ENCODE measurements around the gene DRAM1. TPM values are rescaled to one million over a fixed set of nuclear protein-coding genes. Genes with fewer than 3 reads are reported as not detected.

The DRAM1 gene
- total RNA-seq, 3 donors from 2014 or later (not counting 1 experiment from before 2014, with no cell fraction given): 9.8 to 10.5 (median 10.0) TPM

DNA sequence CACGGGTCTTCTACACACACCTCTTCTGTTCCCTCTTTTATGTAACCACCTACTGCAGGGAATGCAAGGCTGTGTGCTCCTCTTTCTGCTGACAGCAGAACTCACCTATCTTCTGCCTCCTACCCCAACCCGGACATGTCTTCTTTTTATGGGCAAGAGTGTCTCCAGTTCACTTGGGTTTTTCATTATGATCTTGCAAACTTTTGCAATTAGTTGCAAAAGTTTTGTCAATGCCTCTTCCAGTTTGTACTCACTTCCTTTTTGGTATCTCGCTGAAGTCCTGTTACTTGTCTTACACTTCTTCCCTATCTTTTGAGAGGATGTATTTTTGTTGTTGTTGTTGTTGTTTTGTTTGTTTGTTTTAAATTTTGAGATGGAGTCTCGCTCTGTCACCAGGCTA is 50.6 kb downstream of the DRAM1 start:
- H3K27ac Mint-ChIP-seq: no peak overlapping the region

DNA sequence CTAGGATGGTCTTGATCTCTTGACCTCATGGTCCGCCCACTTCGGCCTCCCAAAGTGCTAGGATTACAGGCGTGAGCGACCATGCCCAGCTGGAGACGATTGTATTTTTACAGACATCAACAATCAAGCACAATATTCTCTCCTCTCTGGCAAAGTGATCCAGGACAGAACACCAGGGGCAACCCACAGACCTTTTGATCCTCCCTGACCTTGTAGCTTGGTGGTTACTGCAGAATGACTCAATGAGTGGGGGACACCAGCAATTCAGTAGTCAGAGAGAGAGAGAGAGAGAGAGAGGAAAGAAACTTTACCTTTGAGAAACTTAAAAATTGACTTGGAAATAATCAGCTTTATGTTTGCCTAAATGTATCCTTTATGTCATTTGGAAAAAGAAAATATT is 51.2 kb downstream of the DRAM1 start:
- Mint-ChIP-seq H3K27me3 (ENCODE audit: low read depth in 2 of 2) (peaks cover 0 to 5% of the 10 kb centered on the region in 2 donors), H3K4me3 (no peak overlapping the region), H3K36me3 (no peaks in the 10 kb centered on the region), H3K27ac (no peak overlapping the region), H3K4me1 (no peaks in the 10 kb centered on the region), H3K9me3 (no peaks in the 10 kb centered on the region)
- intact Hi-C loops (cut with micrococcal nuclease): no loop called here
- Histone ChIP-seq H3K9me3 (ENCODE audit: control insufficient read depth, insufficient read depth, low read length) (peaks cover 2% of the 10 kb centered on the region), H3K27ac (ENCODE audit: low read length) (no peak overlapping the region), H3K36me3 (ENCODE audit: control insufficient read depth, insufficient read depth, low read length) (no peaks in the 10 kb centered on the region), H3K4me3 (ENCODE audit: low read length) (no peak overlapping the region), H3K27me3 (ENCODE audit: control insufficient read depth, insufficient read depth, low read length) (no peaks in the 10 kb centered on the region), H3K4me1 (ENCODE audit: control insufficient read depth, insufficient read depth, low read length) (no peaks in the 10 kb centered on the region)
- DNase-seq (no peak), ATAC-seq (no peak)
- TF ChIP-seq CTCF (IDR thresholded peaks at IDR 0.05): no peak
- WGBS (ENCODE audit: insufficient coverage): 89% methylated on average over 5 of the region's 5 CpGs

More for the DNA sequence above, 50.6 kb downstream of the DRAM1 start:
- Mint-ChIP-seq H3K4me1 (no peaks in the 10 kb centered on the region), H3K36me3 (no peaks in the 10 kb centered on the region), H3K9me3 (no peaks in the 10 kb centered on the region), H3K4me3 (no peak overlapping the region), H3K27me3 (ENCODE audit: low read depth in 2 of 2) (peaks cover 0 to 5% of the 10 kb centered on the region in 2 donors)
- no peak for ATAC-seq
- intact Hi-C loops (cut with micrococcal nuclease): no loop called here
- Histone ChIP-seq H3K4me1 (ENCODE audit: control insufficient read depth, insufficient read depth, low read length) (no peaks in the 10 kb centered on the region), H3K27ac (ENCODE audit: low read length) (no peak overlapping the region), H3K4me3 (ENCODE audit: low read length) (no peak overlapping the region), H3K9me3 (ENCODE audit: control insufficient read depth, insufficient read depth, low read length) (peaks cover 2% of the 10 kb centered on the region), H3K27me3 (ENCODE audit: control insufficient read depth, insufficient read depth, low read length) (no peaks in the 10 kb centered on the region), H3K36me3 (ENCODE audit: control insufficient read depth, insufficient read depth, low read length) (no peaks in the 10 kb centered on the region)
- no peak for TF ChIP-seq CTCF (IDR thresholded peaks at IDR 0.05)
- DNase-seq: no peak
- 80% methylated on average over 3 of the region's 4 CpGs for WGBS (ENCODE audit: insufficient coverage)

GRCh38 chr12:101929365-101930041 is 52.1 kb downstream of the DRAM1 start:
- H3K9me3 ChIP-seq (ENCODE audit: control insufficient read depth, insufficient read depth, low read length): peaks cover 2% of the 10 kb centered on the region
- DNase-seq: no peak
- no peaks in the 10 kb centered on the region for H3K4me1 ChIP-seq (ENCODE audit: control insufficient read depth, insufficient read depth, low read length)
- no peaks in the 10 kb centered on the region for H3K36me3 ChIP-seq (ENCODE audit: control insufficient read depth, insufficient read depth, low read length)
- no peaks in the 10 kb centered on the region for H3K27me3 ChIP-seq (ENCODE audit: control insufficient read depth, insufficient read depth, low read length)
- intact Hi-C loops (cut with micrococcal nuclease): loop anchor here (10.0 kb wide), 1 partner anchor 845 kb away; no protein-coding TSS in a partner anchor
- no peak overlapping the region for H3K27ac ChIP-seq (ENCODE audit: low read length)
- no peak for TF ChIP-seq CTCF (IDR thresholded peaks at IDR 0.05)
- H3K27ac Mint-ChIP-seq: no peak overlapping the region
- WGBS (ENCODE audit: insufficient coverage): 77% methylated on average over 6 of the region's 11 CpGs
- ATAC-seq: no peak
- no peak overlapping the region for H3K4me3 Mint-ChIP-seq
- no peak overlapping the region for H3K4me3 ChIP-seq (ENCODE audit: low read length)
- H3K4me1 Mint-ChIP-seq: no peaks in the 10 kb centered on the region
- H3K27me3 Mint-ChIP-seq (ENCODE audit: low read depth in 2 of 2): peaks cover 0 to 5% of the 10 kb centered on the region in 2 donors
- H3K36me3 Mint-ChIP-seq: no peaks in the 10 kb centered on the region
- no peaks in the 10 kb centered on the region for H3K9me3 Mint-ChIP-seq
